ENCODE results near the gene GAB3.

DNA sequence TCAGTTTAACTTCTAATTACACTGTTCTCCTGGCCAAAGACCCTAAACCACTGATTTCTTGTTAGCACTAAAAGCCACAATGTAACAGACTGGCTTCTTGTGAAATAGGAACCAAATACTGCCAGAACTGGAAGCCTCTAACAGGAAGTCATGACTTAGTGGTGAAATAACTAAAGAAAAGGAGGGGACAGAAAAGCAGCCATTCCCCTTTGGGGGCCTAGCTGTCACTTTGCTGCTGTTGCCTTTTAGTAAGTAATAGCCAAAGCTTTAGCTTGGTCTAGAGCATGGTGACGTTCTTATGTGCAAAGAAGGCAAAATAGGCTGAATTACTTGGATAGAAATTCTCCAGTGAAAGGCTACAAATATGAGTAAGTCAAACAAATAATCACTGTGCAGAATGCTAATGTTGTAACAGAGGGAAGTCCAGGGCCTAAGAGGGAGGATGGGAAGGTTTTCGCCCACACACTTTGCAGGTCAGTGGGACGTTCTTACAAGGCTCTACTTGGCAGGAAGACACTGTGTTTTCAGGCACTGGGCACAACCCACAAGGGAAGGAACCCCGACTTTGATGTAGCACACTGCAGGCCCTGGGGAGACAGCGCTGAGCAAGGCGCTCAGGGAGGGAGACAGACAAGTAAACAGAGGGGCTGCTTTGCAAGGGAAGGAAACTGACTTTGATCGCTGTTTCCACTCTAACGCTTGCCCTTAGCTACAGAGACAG lies 16.7 kb downstream of the GAB3 start:
- no peak for TF ChIP-seq POLR2A (IDR thresholded peaks at IDR 0.05)
- no peak for TF ChIP-seq CTCF (IDR thresholded peaks at IDR 0.05)

Measured in right lobe of liver (tissue), 4 donors.